K562 (cell line): ENCODE measurements around the gene GALR3. TPM values are rescaled to one million over a fixed set of nuclear protein-coding genes. Genes with fewer than 3 reads are reported as not detected.
A peak's percentile ranks its signal among the peaks of the same experiment; 100 is the strongest.

Experiments
- ARID2 ChIP-seq: fragments of 450-650 bp; IDR thresholded peaks from 2 replicates; pipeline ENCODE4 v1.6.1; 2017; ENCODE audit warnings: antibody characterized with exemption, mild to moderate bottlenecking
- CBX2 ChIP-seq: fragments of 200-600 bp; sonication (generic); IDR thresholded peaks from one replicate; pipeline ENCODE4 v1.6.1; 2012; ENCODE audit warnings: mild to moderate bottlenecking, low read length, inconsistent platforms; ENCODE audit not compliant: insufficient read depth, poor library complexity, severe bottlenecking
- CHCHD3 ChIP-seq: fragments of 250-450 bp; sonication (Bioruptor Pico); IDR thresholded peaks from 2 replicates; pipeline ENCODE4 v2.1.2; 2022; ENCODE audit warnings: mild to moderate bottlenecking
- DNMT1 ChIP-seq: fragments of 450-650 bp; IDR thresholded peaks from 2 replicates; pipeline ENCODE4 v1.6.1; 2016; ENCODE audit warnings: antibody characterized with exemption, mild to moderate bottlenecking
- DPF2 ChIP-seq: fragments of 450-650 bp; IDR thresholded peaks from 2 replicates; pipeline ENCODE4 v1.6.1; 2016
- EP400 ChIP-seq: fragments of 450-650 bp; IDR thresholded peaks from 2 replicates; pipeline ENCODE4 v1.6.1; 2017; ENCODE audit warnings: antibody characterized with exemption, mild to moderate bottlenecking, moderate library complexity
- HDAC6 ChIP-seq: IDR thresholded peaks from 2 replicates; pipeline ENCODE4 v1.6.1; 2012; ENCODE audit warnings: low read depth, mild to moderate bottlenecking, control low read depth, inconsistent platforms, low read length, moderate library complexity
- HES1 ChIP-seq: fragments of 450-650 bp; IDR thresholded peaks from 2 replicates; pipeline ENCODE4 v1.6.1; 2016; ENCODE audit warnings: low read depth, mild to moderate bottlenecking, moderate library complexity
- HNRNPL ChIP-seq: fragments of 200-400 bp; formaldehyde crosslinking; IDR thresholded peaks from 2 replicates; pipeline ENCODE4 v1.6.1; 2017; ENCODE audit warnings: low read depth, mild to moderate bottlenecking, low read length
- MAFG ChIP-seq: fragments of 450-650 bp; conservative IDR thresholded peaks from 2 replicates; pipeline ENCODE4 v1.6.1; 2016; ENCODE audit warnings: missing genetic modification characterization, missing compliant biosample characterization
- MTA1 ChIP-seq: fragments of 450-650 bp; IDR thresholded peaks from 2 replicates; pipeline ENCODE4 v1.6.1; 2017; ENCODE audit warnings: borderline replicate concordance
- MYBL2 ChIP-seq, 2 experiments: fragments of 450-650 bp in 1 of 2; sonication (generic) in 1 of 2; formaldehyde crosslinking in 1 of 2; IDR thresholded peaks; 2 replicates each; pipeline versions ENCODE4 v1.6.1 to v1.8.1; 2017 to 2022; ENCODE audit warnings: borderline replicate concordance in 1 of 2, inconsistent platforms in 1 of 2, low read depth in 1 of 2, mild to moderate bottlenecking in 1 of 2, missing genetic modification reagents in 1 of 2, moderate library complexity in 1 of 2
- PHF20 ChIP-seq: fragments of 450-650 bp; IDR thresholded peaks from 2 replicates; pipeline ENCODE4 v1.6.1; 2018; ENCODE audit not compliant: partially characterized antibody
- SMAD2 ChIP-seq: fragments of 150-350 bp; IDR thresholded peaks from 2 replicates; pipeline ENCODE4 v1.6.1; 2014; ENCODE audit warnings: low read depth, mild to moderate bottlenecking, low read length
- SRSF1 ChIP-seq: fragments of 200-400 bp; formaldehyde crosslinking; IDR thresholded peaks from 2 replicates; pipeline ENCODE4 v1.6.1; 2017; ENCODE audit warnings: mild to moderate bottlenecking, low read depth, low read length, moderate library complexity
- TSC22D4 ChIP-seq: fragments of 450-650 bp; IDR thresholded peaks from 2 replicates; pipeline ENCODE4 v1.6.1; 2016; ENCODE audit warnings: missing genetic modification characterization, missing biosample characterization, control low read depth
- USF2 ChIP-seq: sonication (generic); formaldehyde crosslinking; IDR thresholded peaks from 2 replicates; pipeline ENCODE4 v1.5.0; 2020; ENCODE audit warnings: missing genetic modification reagents
- ZNF232 ChIP-seq: sonication (generic); formaldehyde crosslinking; IDR thresholded peaks from 2 replicates; pipeline ENCODE4 v1.8.0; 2022; ENCODE audit warnings: mild to moderate bottlenecking, missing genetic modification reagents
- ZNF431 ChIP-seq: sonication (generic); formaldehyde crosslinking; IDR thresholded peaks from 2 replicates; pipeline ENCODE4 v1.8.0; 2022; ENCODE audit warnings: mild to moderate bottlenecking, missing genetic modification reagents
- ZNF644 ChIP-seq: fragments of 200-800 bp; sonication (Bioruptor generic); IDR thresholded peaks from 2 replicates; pipeline ENCODE4 v1.6.1; 2016; ENCODE audit warnings: low read depth, missing genetic modification characterization, missing compliant biosample characterization
- ZNF740 ChIP-seq, 3 experiments: fragments of 200-800 bp in 1 of 3; sonication (Bioruptor generic) in 1 of 3; sonication (generic) in 1 of 3; formaldehyde crosslinking in 1 of 3; IDR thresholded peaks; 2 replicates each; pipeline versions ENCODE4 v1.6.1 to v1.8.0; 2016 to 2022; ENCODE audit warnings: mild to moderate bottlenecking in 2 of 3, missing compliant biosample characterization in 2 of 3, missing genetic modification characterization in 2 of 3, missing genetic modification reagents in 1 of 3
- ZNF785 ChIP-seq: fragments of 250-450 bp; sonication (Bioruptor Pico); IDR thresholded peaks from 2 replicates; pipeline ENCODE4 v1.4.0; 2020; ENCODE audit warnings: mild to moderate bottlenecking
- polyA plus RNA-seq, 8 experiments: library from polyadenylated mRNA; depleted of rRNA in 4 of 8; stranded (reverse) in 5 of 8; unstranded in 3 of 8; fragments of >200 nt; fragmentation: Nextera tagmentation in 2 of 8; fragmentation: Illumina TruSeq in 1 of 8; extraction: Ambion mirVana in 2 of 8; extraction: Trizol in 1 of 8; gene quantifications; 2 replicates each; pipeline versions ENCODE4 v1.2.1 to v1.2.3, GENCODE V29; 2011 to 2014; ENCODE audit warnings: inconsistent platforms in 1 of 8, missing spikeins in 1 of 8
- total RNA-seq, 7 experiments: library from RNA; depleted of rRNA in 6 of 7; stranded (reverse); fragments of >200 nt in 6 of 7; fragmentation: Illumina TruSeq in 2 of 7; extraction: Trizol in 2 of 7; gene quantifications; 2 replicates each; pipeline versions ENCODE4 v1.2.1 to v1.2.3, GENCODE V29; 2011 to 2021; ENCODE audit warnings: low replicate concordance in 1 of 7
- TF ChIP-seq, protein P1 (sequence below): IDR thresholded peaks from 2 replicates; pipeline ENCODE4 v1.6.1; 2014; ENCODE audit warnings: antibody characterized with exemption

The GALR3 gene
- total and polyA plus RNA-seq, 9 of the 15 experiments (the other 6 are each of a cell fraction or from before 2014, with no cell fraction given), result 0.13 TPM; not detected in 8

DNA sequence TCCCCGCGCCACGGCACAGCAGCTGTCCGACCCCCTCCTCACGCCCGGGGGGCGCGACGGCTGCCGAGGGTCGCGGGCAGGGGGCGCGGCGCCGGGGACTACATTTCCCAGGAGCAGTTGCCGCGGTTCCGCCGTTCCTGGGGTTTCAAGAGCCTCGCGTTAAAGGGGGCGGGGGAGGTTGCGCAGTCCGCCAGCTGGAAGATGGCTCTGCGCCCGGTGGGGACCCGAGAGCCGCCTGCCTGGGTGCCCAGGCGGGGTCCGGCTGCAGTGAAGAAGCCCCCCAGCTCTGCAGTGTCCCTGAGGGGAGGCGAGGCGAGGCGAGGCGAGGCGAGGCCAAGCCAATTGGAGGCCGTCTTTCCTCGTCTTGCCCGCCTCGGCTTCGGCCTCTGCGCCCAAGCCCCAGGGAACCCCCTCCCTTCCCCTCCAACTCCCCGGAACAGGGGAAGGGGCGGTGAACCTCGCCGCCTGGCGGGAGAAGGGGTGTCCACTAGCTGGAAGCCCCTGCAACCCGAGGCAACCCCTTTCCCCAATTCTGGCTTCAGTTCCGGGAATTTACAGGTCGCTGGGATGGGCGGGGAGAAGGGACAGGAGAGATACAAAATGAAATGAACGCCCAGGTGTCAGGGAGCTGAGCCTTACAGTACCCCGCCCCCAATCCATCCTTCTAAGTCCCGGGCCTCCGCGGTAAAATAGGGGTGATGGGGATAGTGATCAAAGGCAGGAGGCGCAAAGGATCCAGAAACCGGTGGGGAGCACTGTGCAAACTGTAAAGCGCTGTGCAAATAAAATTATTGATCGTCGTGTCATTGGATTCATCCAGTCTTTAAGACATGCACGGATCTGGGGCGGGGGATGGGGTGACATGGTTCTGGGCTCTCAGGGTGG lies 20.6 kb upstream of the GALR3 start (continued):
- no peak for TF ChIP-seq HNRNPL
- TF ChIP-seq SRSF1, result no peak
- TF ChIP-seq, protein P1, sequence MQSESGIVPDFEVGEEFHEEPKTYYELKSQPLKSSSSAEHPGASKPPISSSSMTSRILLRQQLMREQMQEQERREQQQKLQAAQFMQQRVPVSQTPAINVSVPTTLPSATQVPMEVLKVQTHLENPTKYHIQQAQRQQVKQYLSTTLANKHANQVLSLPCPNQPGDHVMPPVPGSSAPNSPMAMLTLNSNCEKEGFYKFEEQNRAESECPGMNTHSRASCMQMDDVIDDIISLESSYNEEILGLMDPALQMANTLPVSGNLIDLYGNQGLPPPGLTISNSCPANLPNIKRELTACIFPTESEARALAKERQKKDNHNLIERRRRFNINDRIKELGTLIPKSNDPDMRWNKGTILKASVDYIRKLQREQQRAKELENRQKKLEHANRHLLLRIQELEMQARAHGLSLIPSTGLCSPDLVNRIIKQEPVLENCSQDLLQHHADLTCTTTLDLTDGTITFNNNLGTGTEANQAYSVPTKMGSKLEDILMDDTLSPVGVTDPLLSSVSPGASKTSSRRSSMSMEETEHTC, result no peak
- TF ChIP-seq MAFG (tag), result no peak
- TF ChIP-seq PHF20, result no peak
- TF ChIP-seq ZNF232 (CRISPR knock-in tag), result no peak
- no peak for TF ChIP-seq TSC22D4 (tag)
- TF ChIP-seq ZNF644 (tag), result peak; percentile 67
- TF ChIP-seq MTA1, result no peak
- no peak for TF ChIP-seq ZNF785 (CRISPR knock-in tag)
- TF ChIP-seq DPF2, result no peak
- TF ChIP-seq HDAC6, result no peak
- no peak for TF ChIP-seq MYBL2 (IDR thresholded peaks at IDR 0.05; ENCODE audit: low read depth)
- no peak for TF ChIP-seq MYBL2 (CRISPR knock-in tag; IDR thresholded peaks at IDR 0.05; ENCODE audit: borderline replicate concordance)
- TF ChIP-seq USF2, result no peak
- no peak for TF ChIP-seq HES1
- TF ChIP-seq ARID2, result no peak
- TF ChIP-seq EP400, result no peak
- no peak for TF ChIP-seq SMAD2
- TF ChIP-seq CHCHD3, result no peak
- no peak for TF ChIP-seq CBX2
- no peak for TF ChIP-seq ZNF431 (CRISPR knock-in tag)
- no peak for TF ChIP-seq ZNF740 (CRISPR knock-in tag; IDR thresholded peaks at IDR 0.05)
- TF ChIP-seq ZNF740 (tag; IDR thresholded peaks at IDR 0.05), result no peak
- no peak for TF ChIP-seq DNMT1
